AG20443 (cell line): ENCODE results near the gene TAF4.
"Not testable (repeated sequence)": the region's sequence is repeated elsewhere in the genome, so short reads cannot be mapped to it uniquely, and the experiment has no call there.

Experiments
- DNase-seq: peaks from one replicate; pipeline ENCODE4 v3.0.0; 2012; ENCODE audit warnings: low spot score, mixed read lengths

The TAF4 gene

GRCh38 chr20:61976644-61977418, 88.8 kb downstream of the TAF4 start:
- no peak for DNase-seq

- no peak for DNase-seq
Observed at GRCh38 chr20:61976263-61976643, 89.4 kb downstream of the TAF4 start.

GRCh38 chr20:61975407-61976129, 90.1 kb downstream of the TAF4 start:
- DNase-seq, result no peak

GRCh38 chr20:61974357-61974665, 91.4 kb downstream of the TAF4 start:
- DNase-seq, result no peak

- no peak for DNase-seq
Observed at GRCh38 chr20:61973515-61974356, 91.9 kb downstream of the TAF4 start.

GRCh38 chr20:61972636-61973508, 92.8 kb downstream of the TAF4 start:
- DNase-seq, result no peak

- not testable (repeated sequence) for DNase-seq
Observed at GRCh38 chr20:61971595-61971994, 94.1 kb downstream of the TAF4 start.

GRCh38 chr20:61970357-61970756, 95.3 kb downstream of the TAF4 start:
- no peak for DNase-seq

GRCh38 chr20:61969806-61970205, 95.9 kb downstream of the TAF4 start:
- DNase-seq, result no peak

- no peak for DNase-seq
Observed at GRCh38 chr20:61968932-61969331, 96.7 kb downstream of the TAF4 start.

GRCh38 chr20:61968036-61968810, 97.5 kb downstream of the TAF4 start:
- no peak for DNase-seq

GRCh38 chr20:61967300-61967699, 98.4 kb downstream of the TAF4 start:
- no peak for DNase-seq

- no peak for DNase-seq
Observed at GRCh38 chr20:61966492-61967244, 99.0 kb downstream of the TAF4 start.

GRCh38 chr20:61965606-61966491, 99.8 kb downstream of the TAF4 start:
- no peak for DNase-seq

GRCh38 chr20:61964675-61965605, 100.7 kb downstream of the TAF4 start:
- DNase-seq, result peak; percentile 41

GRCh38 chr20:61963885-61964674, 101.6 kb downstream of the TAF4 start:
- DNase-seq, result no peak

- no peak for DNase-seq
Observed at GRCh38 chr20:61963149-61963548, 102.5 kb downstream of the TAF4 start.
